ENCODE results near the gene PLS3. TPM values are rescaled to one million over a fixed set of nuclear protein-coding genes. Genes with fewer than 3 reads are reported as not detected.
"Not testable (repeated sequence)": the region's sequence is repeated elsewhere in the genome, so short reads cannot be mapped to it uniquely, and the experiment has no call there.

Gene PLS3
- total RNA-seq = 0.76 and 1.6 TPM in 2 replicates

GRCh38 chrX:115560978-115561604 lies at the start of gene PLS3:
TSS of gene PLS3 (plus strand) at chrX:115561174. CDS start at chrX:115610251, 49,077 bp downstream.
- intact Hi-C loops (cut with micrococcal nuclease) = no loop called here

- intact Hi-C loops (cut with micrococcal nuclease) = no loop called here
Measured at GRCh38 chrX:115518113-115518512, 42.9 kb upstream of the PLS3 start.

DNA sequence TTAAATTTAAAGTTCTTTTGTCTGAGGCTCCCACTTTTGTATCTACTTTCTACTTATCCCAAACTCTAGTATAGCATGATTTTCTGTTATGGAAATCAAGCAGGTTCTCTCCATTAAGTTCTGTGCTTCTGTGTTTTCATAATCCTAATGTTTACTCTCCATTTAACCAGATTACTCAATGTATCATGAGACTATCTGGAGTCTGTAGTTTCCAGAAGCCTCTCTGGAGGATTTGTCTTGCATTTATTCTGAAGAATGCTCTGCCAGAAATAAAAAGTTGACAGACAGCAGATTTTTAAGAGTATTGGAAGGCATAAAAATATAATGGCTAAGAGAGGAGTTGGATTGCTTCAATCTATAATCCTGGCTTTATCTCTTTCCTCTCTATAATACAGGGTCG lies 39.2 kb upstream of the PLS3 start:
- intact Hi-C loops (cut with micrococcal nuclease) = no loop called here

DNA sequence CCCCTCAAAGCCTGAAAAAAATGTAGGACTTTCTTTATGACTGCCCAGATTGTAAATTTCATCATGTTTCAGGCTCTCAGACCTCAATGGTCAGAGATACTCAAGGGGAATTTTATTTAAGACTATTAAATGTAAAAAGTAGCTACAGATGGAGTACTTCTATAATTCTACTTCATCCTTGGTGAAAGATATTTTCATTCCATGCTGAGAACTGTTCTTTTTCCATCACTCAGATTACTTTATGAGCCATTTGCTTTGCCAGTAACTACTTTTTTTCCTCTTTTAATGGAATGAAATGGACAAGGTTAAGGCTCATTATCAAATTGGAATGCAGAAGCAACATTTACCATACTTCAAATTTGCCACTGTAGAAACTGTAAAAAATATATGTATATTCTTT lies 38.0 kb upstream of the PLS3 start:
- intact Hi-C loops (cut with micrococcal nuclease) = no loop called here

DNA sequence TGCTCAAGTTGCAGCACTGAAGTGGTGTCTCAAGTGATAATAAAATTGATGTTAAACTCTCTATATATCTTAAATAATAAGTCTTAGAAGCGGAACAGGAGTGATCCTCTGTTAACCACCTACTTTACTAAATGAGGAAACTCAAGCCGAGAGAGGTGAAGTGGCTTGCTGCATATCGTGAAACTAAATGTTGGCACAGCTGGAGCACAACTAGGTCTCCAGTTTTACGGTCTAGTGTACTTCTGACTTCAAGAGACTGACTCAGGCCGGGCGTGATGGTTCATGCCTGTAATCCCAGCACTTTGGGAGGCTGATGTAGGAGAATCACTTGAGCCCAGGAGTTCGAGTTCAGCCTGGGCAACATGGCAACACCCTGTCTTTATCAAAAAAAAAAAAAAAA lies 35.5 kb upstream of the PLS3 start:
- intact Hi-C loops (cut with micrococcal nuclease) = no loop called here

GRCh38 chrX:115531818-115532403 lies 29.1 kb upstream of the PLS3 start:
- intact Hi-C loops (cut with micrococcal nuclease) = no loop called here

GRCh38 chrX:115533485-115533884 lies 27.5 kb upstream of the PLS3 start:
- intact Hi-C loops (cut with micrococcal nuclease) = no loop called here

DNA sequence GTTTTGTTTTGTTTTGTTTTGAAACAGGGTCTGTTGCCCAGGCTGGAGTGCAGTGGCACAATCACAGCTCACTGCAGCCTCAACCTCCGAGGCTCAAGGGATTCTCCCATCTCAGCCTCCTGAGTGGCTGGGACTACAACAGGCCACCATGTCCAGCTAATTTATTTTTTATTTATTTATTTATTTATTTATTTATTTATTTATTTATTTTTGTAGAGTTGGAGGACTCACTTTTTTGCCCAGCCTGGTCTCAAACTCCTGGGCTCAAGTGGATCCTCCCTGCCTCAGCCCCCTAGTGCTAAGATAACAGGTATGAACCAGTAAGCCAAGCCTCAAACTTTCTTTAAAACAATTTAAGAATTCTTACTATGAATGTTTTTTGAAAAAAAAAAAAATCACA lies 26.6 kb upstream of the PLS3 start:
- intact Hi-C loops (cut with micrococcal nuclease) = no loop called here

DNA sequence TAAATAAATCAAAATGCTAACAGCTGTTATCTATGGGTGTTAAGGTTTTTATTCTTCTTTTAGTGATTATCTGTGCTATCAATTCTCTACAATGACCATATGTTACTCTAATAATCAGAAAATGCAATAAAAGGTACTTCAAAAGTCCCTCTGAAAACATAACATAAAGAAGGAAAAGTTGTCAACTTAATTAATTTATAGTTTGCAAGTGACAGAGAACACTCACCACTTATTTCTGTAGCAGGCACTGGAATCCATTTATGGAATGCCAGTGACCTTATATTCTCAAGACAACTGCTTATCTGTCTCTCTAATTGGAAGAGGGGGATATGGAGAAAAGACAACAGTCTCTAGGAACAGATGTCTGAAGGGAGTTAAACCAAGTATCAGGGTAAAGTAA lies 25.6 kb upstream of the PLS3 start:
- intact Hi-C loops (cut with micrococcal nuclease) = no loop called here

DNA sequence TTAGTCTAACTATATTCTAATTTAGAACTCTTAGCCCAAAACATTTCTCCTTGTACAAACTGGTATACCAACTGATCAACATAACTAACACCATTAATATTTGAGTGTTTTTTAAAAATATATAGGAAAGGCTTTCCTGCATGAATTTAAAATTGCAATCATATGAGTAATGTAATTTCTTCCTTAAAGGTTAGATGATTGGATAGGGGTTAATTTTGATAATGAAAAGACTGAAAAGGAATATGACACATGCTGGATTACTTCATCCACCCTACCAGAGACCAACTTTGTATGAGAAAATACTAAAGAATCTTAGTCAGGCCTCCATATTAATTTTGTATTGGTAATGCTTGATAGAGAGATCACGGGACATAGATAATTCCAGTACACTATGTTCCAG lies 25.1 kb upstream of the PLS3 start:
- intact Hi-C loops (cut with micrococcal nuclease) = no loop called here

DNA sequence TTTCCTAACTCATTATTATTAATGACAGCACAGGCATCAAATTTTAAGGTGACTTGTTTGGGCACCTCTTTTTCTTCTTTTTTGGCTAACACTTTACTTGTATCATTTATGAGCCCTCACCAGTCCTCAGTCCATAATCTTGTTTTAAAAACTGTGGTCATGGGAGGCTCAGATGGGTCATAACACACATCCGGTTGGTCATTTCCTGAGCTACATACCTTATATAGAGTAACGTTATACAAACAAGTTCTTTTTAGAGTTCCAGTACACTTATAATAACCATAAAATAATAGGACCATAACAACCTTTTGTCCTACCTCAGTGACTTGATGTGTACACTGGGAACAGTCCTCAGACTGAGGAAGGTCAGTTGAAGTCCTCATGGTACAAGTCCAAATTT lies 21.1 kb upstream of the PLS3 start:
- intact Hi-C loops (cut with micrococcal nuclease) = no loop called here

- intact Hi-C loops (cut with micrococcal nuclease) = not testable (repeated sequence)
Measured at GRCh38 chrX:115541045-115541444, 19.9 kb upstream of the PLS3 start.

DNA sequence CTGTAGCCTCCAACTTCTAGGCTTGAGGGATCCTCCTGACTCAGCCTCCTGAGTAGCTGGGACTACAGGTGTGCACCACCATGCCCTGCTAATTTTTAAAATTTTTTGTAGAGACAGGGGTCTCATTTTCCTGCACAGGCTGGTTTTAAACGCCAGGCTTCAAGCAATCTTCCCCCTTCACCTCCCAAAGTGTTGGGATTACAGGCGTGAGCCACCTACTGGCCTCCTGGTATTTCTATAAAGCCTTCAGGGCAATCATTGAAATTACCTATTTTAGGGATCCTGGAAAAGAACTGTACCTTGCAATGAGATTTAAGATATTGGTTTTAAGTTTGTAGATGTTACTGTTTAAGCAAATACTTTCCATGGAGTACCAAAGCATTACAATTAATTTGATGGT lies 13.5 kb upstream of the PLS3 start:
- intact Hi-C loops (cut with micrococcal nuclease) = no loop called here

DNA sequence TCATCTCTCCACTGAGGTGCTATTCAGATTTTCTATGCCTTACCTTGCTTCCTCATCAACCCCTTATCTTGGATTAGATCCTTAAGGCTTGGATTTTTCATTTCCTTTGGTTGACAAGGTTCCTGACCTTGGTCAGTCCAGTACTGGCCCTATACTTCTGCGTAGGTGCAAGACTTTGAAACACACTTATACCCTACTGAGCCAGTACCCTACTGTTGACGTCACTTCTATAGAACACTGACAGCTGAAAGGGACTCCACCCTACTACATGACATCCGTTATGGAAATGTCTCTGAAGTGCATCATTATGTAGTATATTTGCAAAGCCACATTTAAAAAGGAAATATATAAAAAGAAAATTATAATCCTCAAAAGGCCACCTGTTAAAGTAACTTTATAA lies 12.0 kb upstream of the PLS3 start:
- intact Hi-C loops (cut with micrococcal nuclease) = no loop called here

- intact Hi-C loops (cut with micrococcal nuclease) = no loop called here
Measured at GRCh38 chrX:115553171-115553570, 7.8 kb upstream of the PLS3 start.

DNA sequence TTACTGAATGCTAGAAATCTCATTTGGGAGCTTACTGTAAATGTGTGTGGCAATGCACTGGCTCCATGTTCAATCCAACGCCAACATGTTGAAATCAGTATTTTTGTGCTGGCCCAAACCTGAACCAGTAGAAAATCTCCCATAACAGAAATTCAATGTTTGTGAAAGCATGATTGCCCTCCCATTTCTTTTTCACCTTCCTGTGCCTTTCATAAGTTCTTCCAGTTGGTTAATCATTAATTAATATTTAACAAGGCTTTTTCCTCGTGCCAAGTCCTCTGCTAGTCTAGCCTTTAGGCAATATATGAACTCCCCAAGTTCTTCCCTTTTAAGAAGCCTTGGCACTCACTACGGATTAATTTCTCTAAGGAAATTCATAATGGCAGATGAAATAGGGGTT lies 1.3 kb upstream of the PLS3 start:
- intact Hi-C loops (cut with micrococcal nuclease) = no loop called here

GRCh38 chrX:115560211-115560977 lies 580 bp upstream of the PLS3 start:
- intact Hi-C loops (cut with micrococcal nuclease) = no loop called here

GRCh38 chrX:115561605-115562479 lies 868 bp downstream of the PLS3 start:
- intact Hi-C loops (cut with micrococcal nuclease) = no loop called here

DNA sequence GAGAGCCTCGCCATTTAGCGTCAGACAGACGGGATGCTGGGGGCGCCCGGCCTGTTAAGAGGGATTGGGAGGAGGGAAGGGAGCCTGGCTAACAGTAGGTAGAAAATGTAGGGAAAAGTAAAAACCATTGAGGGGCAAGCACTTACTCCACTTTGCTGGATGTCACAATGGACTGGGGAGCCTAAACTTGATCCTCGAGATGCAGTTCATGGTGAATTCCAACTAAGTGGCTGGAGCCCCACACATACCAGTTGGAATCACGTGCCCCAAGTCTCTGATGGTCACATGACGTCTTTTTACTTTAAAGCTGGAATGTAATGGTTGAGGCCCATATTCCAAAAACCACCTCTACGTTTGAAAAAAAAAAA lies 1.5 kb downstream of the PLS3 start:
- intact Hi-C loops (cut with micrococcal nuclease) = no loop called here

- intact Hi-C loops (cut with micrococcal nuclease) = no loop called here
Measured at GRCh38 chrX:115563633-115564162, 2.7 kb downstream of the PLS3 start.

DNA sequence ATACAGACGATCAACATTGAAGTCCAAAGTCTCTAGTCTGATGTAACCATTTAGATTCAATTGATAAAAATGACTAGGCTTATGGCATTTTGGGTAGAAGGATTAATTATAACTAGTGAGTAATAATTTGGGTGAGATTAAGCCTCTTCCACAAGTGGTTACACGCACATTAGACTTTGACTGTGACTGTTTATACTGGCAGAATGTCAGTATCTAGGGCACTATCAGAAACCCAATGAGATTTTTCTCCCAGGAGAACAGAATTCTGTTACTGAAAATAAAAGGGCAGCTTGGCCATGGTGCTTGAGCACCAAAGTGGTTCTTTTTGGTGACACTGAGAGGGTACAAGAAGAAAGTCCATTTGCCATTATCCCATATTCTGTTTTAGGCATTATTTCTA lies 3.3 kb downstream of the PLS3 start:
- intact Hi-C loops (cut with micrococcal nuclease) = no loop called here

DNA sequence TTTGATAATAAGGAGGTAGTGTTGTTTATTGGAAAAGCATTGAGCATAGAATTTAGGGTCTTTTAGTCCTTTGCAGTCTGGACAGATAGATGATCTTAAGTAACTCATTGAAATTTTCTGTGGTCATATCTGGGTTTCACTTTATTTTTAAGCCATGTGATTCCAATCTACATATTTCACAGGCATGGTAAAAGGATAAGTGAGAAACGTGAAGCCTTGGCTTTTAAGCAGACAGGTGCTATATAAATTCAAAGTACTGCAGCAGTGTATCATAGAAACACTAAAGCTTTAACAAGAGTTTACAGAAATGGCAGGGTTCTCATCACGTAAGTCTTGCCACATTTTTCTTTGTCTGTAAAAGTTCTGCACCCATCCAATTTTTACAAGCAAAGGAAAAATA lies 4.9 kb downstream of the PLS3 start:
- intact Hi-C loops (cut with micrococcal nuclease) = no loop called here

Measured in T-helper 1 cell treated with Interleukin-12 subunit alpha and Interleukin-12 subunit beta and Interleukin-4 antibody, amounts not matched to agents 30 ng/mL and 1 ng/mL, for 36 hours (primary cell).